GM21528 (cell line): Measurements from ENCODE around the gene SLC13A4.
"Not testable (repeated sequence)": the region's sequence is repeated elsewhere in the genome, so short reads cannot be mapped to it uniquely, and the experiment has no call there.

Experiments
- ATAC-seq: cut with Tn5 transposase; IDR thresholded peaks from one replicate; pipeline ENCODE4 v1.9.1; 2021; ENCODE audit warnings: mild to moderate bottlenecking, moderate library complexity; ENCODE audit not compliant: unreplicated experiment, low FRiP score

Gene SLC13A4

GRCh38 chr7:135704698-135705097, 23.3 kb downstream of the SLC13A4 start:
- no peak for ATAC-seq

GRCh38 chr7:135704074-135704473, 23.9 kb downstream of the SLC13A4 start:
- ATAC-seq = no peak

- no peak for ATAC-seq
Measured at GRCh38 chr7:135697276-135698049, 30.5 kb downstream of the SLC13A4 start.

- no peak for ATAC-seq
Measured at GRCh38 chr7:135693558-135693957, 34.4 kb downstream of the SLC13A4 start.

- ATAC-seq = not testable (repeated sequence)
Measured at GRCh38 chr7:135692606-135693005, 35.4 kb downstream of the SLC13A4 start.

GRCh38 chr7:135692055-135692454, 35.9 kb downstream of the SLC13A4 start:
- ATAC-seq = no peak

DNA sequence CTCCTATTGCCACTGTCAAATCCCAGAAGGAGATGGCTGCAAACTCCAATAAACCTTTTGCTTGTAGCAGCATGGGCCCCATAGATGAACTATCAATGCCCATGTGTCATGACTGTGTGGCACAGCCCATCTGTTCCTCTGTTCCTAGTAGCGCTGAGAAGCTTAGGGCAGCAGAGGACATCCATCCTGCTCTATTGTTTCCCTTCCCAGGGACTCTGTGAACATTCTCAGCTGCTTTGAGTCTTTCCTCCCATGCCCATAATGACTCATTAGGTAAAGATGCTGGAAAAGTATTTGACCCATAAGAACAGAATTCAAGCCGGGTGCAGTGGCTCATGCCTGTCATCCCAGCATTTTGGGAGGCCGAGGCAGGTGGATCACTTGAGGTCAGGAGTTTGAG, 37.4 kb downstream of the SLC13A4 start:
- ATAC-seq = no peak

DNA sequence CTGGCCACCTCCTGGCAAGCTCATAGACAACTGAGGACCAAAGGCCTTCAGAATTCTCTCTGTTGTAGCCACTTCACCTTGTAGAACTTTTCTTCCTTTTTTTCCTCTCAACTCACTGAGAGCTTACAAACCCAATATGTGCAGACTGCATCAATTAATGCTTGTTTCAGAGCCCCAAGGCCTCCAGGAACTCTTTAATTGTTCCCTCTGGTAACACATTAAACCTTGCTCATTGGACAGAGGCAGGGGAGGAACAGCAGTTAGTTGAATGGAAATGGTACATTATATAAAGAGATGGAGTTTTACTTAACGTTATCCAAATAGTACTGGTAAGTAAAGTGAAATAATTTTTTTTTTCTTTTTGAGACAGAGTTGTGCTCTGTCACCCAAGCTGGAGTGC, 40.5 kb downstream of the SLC13A4 start:
- ATAC-seq = no peak

DNA sequence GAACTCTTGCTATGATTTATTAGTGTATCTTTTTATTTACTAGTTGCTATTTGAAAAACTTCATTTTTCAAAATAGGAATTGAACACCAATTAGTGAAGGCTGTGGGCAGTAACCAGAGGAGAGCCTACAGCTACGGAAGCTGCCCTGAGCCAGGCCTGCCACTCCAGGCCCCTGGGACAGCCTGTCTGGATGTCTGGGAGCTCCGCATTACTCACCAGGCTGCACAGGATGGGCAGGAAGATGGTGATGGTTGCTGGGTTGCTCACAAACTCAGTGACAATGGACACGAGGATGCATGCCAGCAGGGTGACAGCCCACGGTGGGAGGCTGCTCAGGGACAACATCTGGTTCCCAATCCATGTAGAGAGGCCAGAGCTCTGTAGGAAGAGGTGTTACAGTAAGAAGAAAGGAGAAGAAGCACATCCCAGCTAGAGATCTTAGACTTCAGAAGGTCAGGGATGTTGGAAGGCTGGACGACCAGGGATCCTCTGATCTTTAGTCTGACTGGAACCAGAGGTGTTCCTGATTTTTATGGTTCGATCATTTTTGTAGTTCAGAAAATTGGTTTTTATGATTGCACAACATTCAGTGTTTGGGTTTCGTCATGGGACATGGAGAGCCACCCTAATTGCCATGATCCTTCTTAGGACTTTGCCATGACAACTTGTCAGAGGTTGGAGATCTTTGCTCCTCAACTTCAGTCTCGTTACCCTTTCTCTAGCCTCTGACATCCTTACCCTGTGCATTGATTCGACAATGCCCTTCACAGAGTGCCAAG, 42.5 kb downstream of the SLC13A4 start:
- no peak for ATAC-seq

GRCh38 chr7:135684699-135685098, 43.3 kb downstream of the SLC13A4 start:
- no peak for ATAC-seq

DNA sequence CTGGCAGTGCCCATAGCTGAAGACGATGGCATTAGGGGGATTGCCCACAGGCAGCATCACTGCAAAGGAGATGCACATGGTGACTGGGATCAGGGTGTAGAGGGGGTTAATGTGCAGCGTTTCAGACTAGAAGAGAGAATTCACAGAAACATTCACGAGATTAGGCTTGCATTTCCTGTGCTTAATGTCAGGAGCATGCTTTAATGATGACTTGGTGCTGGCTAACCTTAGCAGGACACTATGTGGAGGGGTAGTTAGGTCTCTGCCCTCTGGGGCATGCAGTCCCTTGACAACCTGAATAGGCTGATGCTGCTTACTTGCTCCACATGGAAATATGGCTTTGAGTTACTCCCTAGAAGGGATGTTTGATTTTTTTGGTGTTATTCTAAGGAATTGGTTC, 43.9 kb downstream of the SLC13A4 start:
- ATAC-seq = no peak

DNA sequence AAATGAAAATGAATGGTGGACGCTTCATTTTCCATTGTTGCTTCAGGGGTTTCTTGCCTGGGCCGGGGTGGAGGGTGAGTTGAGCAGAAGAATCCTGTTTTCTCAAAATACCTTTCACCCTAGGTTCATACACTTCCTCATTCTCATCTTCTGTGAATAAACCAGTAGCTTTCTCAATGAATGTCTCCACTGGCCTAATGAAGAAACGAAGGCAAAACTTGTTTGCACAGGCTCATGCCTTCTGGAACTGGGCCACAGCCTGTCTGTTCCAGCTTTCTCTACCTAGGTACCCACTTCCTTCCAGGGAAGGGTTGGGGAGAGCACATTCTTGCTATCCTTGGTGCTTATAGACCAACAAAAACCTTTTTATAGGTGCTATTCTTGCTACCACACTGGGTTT, 44.4 kb downstream of the SLC13A4 start:
- no peak for ATAC-seq

DNA sequence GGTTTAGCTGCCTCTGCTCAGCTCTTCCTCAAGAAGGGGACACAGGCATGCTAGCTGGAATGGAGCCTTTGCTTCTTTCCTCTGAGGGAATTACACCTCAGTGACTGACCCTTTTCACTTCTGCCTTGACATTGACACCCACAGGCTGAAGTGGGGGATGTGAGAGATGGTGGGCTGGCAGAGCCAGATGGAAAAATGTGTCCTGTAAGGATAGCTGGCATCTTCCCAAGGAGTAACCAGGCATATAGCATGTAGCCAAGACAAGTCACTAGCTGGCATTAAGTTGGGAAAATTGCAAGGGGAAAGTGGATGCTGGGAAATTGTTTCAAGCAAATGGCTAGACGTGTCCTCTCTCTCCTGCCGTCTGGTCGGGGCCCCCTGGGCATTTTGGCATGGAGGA, 45.8 kb downstream of the SLC13A4 start:
- ATAC-seq = no peak

DNA sequence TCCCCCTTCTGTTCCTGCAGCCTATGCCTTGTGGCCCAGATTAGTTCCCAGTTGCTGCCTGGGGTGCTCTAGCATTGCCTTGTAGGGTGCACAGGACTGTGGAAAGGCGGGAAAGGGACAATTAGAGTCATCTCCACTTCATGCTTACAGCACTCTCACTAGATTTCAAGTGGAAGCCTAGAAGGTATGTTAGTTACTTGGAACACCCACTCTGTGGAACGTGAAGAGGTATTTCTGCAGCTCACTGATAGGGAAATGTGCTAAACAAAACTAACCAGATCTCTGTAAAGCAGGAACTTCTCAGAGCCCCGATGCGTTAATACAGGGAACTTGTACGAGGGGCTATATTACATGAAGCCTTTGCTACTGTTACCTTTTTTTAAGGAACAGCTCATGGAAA, 46.2 kb downstream of the SLC13A4 start:
- no peak for ATAC-seq

DNA sequence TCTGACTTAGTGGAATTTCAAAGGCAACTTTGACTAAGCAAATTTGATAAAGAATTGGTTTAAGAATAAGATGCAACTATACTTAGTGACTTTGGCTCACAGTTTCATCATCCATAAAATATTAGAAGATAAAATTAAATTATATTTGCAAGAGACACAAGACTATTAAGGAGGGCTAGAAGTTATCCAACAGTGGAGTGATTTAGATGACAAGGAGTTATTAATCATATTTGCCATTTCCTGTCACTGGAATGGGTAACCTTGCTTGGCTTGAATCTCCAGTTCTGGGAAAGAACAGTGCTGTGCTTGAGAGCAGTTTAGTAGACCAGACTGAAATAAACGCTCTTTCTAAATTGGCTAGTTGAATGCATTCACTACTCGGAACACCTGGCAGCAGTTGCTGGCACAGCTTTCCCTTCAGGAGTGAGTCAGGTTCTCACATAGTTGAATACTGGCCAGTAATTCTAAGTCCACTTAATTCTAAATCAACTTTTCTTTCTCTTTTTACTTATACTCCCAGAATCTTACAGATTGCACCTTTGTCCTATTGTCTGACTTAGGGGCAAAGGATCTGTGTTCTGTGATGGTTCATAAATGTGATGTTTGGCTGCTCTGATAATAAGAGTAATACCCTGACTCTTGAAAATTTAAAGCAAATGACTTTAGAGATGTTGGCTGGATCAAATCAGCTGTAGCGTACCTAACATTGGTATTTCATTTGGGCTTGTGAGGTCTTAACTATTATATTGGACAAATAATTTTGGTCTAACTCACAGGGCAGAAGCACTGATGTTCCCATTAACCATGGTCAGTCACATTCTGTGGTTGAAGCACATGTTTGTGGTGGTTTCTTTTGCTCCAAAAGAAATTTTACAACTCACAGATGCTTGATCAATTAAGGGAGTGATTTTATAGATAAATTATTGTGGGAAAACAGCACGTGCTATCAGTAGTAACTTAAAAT, 49.1 kb downstream of the SLC13A4 start:
- no peak for ATAC-seq

DNA sequence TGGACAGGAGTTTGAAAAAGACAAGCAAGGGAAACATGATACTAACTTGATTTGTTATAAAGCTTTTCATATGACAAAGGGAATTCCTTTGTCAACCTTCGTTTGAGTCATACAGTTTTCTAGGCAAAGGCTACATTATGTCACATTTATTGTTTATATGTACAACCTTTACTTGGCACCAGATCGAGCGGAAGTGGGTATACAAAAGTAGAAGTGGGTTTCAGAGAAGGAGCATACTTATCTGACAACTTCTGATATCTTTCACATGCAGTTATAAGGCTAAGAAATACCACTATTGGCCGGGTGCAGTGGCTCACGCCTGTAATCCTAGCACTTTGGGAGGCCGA, 54.7 kb downstream of the SLC13A4 start:
- no peak for ATAC-seq

DNA sequence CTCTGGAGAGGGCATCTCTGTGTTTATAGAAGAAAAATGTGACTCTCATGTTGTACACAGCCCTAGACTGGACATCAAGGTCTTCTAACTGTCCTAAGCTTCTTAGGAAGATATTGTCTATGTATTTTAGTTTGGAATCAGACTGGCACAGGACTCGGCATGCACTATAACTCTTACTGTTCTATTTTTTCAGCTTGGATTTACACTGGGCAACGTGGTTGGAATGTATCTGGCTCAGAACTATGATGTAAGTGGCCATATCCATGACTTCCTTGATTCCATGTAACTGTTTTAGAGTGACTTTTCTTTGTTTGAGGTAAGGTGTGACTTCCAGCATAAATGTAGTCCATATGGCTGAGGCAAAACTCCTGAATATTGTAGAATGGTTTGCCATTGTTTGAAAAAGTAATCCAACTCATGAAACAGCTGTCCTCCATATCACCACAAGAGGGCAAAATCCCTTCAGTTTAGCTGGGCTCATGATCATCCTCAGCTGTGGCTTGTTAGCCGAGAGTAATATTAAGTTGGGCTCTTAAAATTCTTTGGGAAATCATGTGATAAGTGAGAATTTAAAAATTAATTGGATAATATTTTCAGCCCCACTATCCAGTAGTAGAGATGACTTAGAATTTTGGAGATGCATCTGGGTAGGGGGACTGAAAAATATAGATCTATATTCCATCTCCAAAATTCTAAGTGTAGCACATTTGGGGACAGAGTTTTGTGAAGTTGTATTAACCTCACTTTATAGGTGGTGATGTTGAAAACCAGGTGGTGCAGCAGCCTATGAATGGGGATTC, 55.2 kb downstream of the SLC13A4 start:
- ATAC-seq = peak; percentile 74

- ATAC-seq = no peak
Measured at GRCh38 chr7:135670179-135670578, 57.8 kb downstream of the SLC13A4 start.

DNA sequence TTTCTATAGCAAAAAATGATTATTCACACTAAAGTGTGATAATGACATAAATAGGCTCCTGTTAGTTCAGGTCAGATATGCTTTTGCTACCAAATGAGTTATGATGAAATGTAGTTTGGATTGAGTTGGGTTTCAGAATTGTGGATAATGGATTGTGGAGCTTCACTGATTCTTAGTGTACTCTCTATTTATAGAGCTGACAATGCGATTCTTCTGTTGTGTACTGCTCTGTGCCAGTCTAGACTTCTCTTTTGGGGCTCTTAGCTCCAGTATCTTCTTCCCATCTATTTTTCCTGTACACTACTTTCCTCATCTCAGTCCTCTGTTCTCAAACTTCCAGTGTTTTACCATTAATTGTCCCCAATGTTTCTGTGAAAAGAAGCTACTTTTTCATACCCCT, 58.2 kb downstream of the SLC13A4 start:
- no peak for ATAC-seq

- not testable (repeated sequence) for ATAC-seq
Measured at GRCh38 chr7:135668852-135669395, 59.1 kb downstream of the SLC13A4 start.
